HepG2 (cell line): ENCODE data around the gene LCK. TPM values are rescaled to one million over a fixed set of nuclear protein-coding genes. Genes with fewer than 3 reads are reported as not detected.

Experiments
- CERS6 ChIP-seq: sonication (generic); formaldehyde crosslinking; IDR thresholded peaks from 2 replicates; pipeline ENCODE4 v1.5.0; 2020; ENCODE audit warnings: missing genetic modification reagents
- FOXM1 ChIP-seq: sonication (generic); formaldehyde crosslinking; IDR thresholded peaks from 2 replicates; pipeline ENCODE4 v1.5.0; 2020; ENCODE audit warnings: missing genetic modification reagents
- GPBP1L1 ChIP-seq: sonication (generic); formaldehyde crosslinking; IDR thresholded peaks from 2 replicates; pipeline ENCODE4 v1.5.0; 2020; ENCODE audit warnings: mild to moderate bottlenecking, missing genetic modification reagents
- MNT ChIP-seq: fragments of 450-650 bp; IDR thresholded peaks from 2 replicates; pipeline ENCODE4 v1.6.1; 2016
- PHF21A ChIP-seq: sonication (generic); formaldehyde crosslinking; IDR thresholded peaks from 2 replicates; pipeline ENCODE4 v1.5.0; 2020; ENCODE audit warnings: mild to moderate bottlenecking, missing genetic modification reagents
- TCF12 ChIP-seq, 2 experiments: fragments of 450-650 bp in 1 of 2; sonication (generic) in 1 of 2; formaldehyde crosslinking in 1 of 2; IDR thresholded peaks; 2 replicates each; pipeline versions ENCODE4 v1.6.1 to v1.8.0; 2017 to 2022; ENCODE audit warnings: antibody characterized with exemption in 1 of 2, mild to moderate bottlenecking in 1 of 2, missing genetic modification reagents in 1 of 2, moderate library complexity in 1 of 2
- TEAD3 ChIP-seq: optimal IDR thresholded peaks from 2 replicates; pipeline ENCODE3; 2016; ENCODE audit warnings: borderline replicate concordance
- ZNF263 ChIP-seq: sonication (generic); formaldehyde crosslinking; IDR thresholded peaks from 2 replicates; pipeline ENCODE4 v1.4.0; 2020; ENCODE audit warnings: missing genetic modification reagents
- ZNF275 ChIP-seq: sonication (generic); formaldehyde crosslinking; IDR thresholded peaks from 2 replicates; pipeline ENCODE4 v1.8.0; 2022; ENCODE audit warnings: missing genetic modification reagents, mild to moderate bottlenecking, inconsistent platforms, borderline replicate concordance
- ZNF280B ChIP-seq: sonication (generic); formaldehyde crosslinking; IDR thresholded peaks from 2 replicates; pipeline ENCODE4 v1.5.0; 2020; ENCODE audit warnings: missing genetic modification reagents, mild to moderate bottlenecking, borderline replicate concordance
- ZNF333 ChIP-seq: sonication (generic); formaldehyde crosslinking; IDR thresholded peaks from 2 replicates; pipeline ENCODE4 v1.4.0; 2020; ENCODE audit warnings: mild to moderate bottlenecking, missing genetic modification reagents, borderline replicate concordance
- ZNF431 ChIP-seq: sonication (generic); formaldehyde crosslinking; IDR thresholded peaks from 2 replicates; pipeline ENCODE4 v1.9.0; 2022; ENCODE audit warnings: missing genetic modification reagents, low read depth, mild to moderate bottlenecking, borderline replicate concordance
- ZNF552 ChIP-seq: sonication (generic); formaldehyde crosslinking; IDR thresholded peaks from 2 replicates; pipeline ENCODE4 v1.9.0; 2022; ENCODE audit warnings: missing genetic modification reagents, mild to moderate bottlenecking, borderline replicate concordance
- polyA plus RNA-seq, 8 experiments: library from polyadenylated mRNA; depleted of rRNA in 3 of 8; stranded (reverse) in 7 of 8; unstranded in 1 of 8; fragments of >200 nt; fragmentation: Illumina TruSeq in 4 of 8; extraction: Trizol in 4 of 8; gene quantifications; 2 replicates each; pipeline versions ENCODE4 v1.2.1 to v1.2.3, GENCODE V29; 2011 to 2016; ENCODE audit warnings: low read depth in 4 of 8, missing spikeins in 1 of 8, mixed read lengths in 1 of 8; ENCODE audit not compliant: insufficient read depth in 1 of 8
- total RNA-seq, 5 experiments: library from RNA; depleted of rRNA; stranded (reverse); fragments of >200 nt; fragmentation: Illumina TruSeq; extraction: Trizol; gene quantifications; 2 replicates each; pipeline ENCODE4 v1.2.3, GENCODE V29; 2016; ENCODE audit warnings: low read depth in 1 of 5
- TF ChIP-seq, protein P1 (sequence below): sonication (generic); formaldehyde crosslinking; IDR thresholded peaks from 2 replicates; pipeline ENCODE4 v1.5.1; 2020; ENCODE audit warnings: mild to moderate bottlenecking, missing genetic modification reagents, borderline replicate concordance

Gene LCK
- total and polyA plus RNA-seq, 2 of the 13 experiments (the other 11 are each of a cell fraction or from before 2014, with no cell fraction given), result 0.93 to 1.8 TPM

- TF ChIP-seq PHF21A (CRISPR knock-in tag), result peak; percentile 85
- TF ChIP-seq ZNF263, result no peak
- no peak for TF ChIP-seq ZNF431 (CRISPR knock-in tag)
- no peak for TF ChIP-seq GPBP1L1
- no peak for TF ChIP-seq TCF12 (IDR thresholded peaks at IDR 0.05)
- no peak for TF ChIP-seq TCF12 (CRISPR knock-in tag; IDR thresholded peaks at IDR 0.05)
- TF ChIP-seq ZNF275, result 0 out of 2 replicates have a peak, but pooled peaks have one; percentile 14
- 0 out of 2 replicates have a peak, but pooled peaks have one; percentile 45 for TF ChIP-seq ZNF333 (CRISPR knock-in tag)
- no peak; the same call in 1 of the 2 replicates for TF ChIP-seq ZNF552 (CRISPR knock-in tag)
- TF ChIP-seq, protein P1, sequence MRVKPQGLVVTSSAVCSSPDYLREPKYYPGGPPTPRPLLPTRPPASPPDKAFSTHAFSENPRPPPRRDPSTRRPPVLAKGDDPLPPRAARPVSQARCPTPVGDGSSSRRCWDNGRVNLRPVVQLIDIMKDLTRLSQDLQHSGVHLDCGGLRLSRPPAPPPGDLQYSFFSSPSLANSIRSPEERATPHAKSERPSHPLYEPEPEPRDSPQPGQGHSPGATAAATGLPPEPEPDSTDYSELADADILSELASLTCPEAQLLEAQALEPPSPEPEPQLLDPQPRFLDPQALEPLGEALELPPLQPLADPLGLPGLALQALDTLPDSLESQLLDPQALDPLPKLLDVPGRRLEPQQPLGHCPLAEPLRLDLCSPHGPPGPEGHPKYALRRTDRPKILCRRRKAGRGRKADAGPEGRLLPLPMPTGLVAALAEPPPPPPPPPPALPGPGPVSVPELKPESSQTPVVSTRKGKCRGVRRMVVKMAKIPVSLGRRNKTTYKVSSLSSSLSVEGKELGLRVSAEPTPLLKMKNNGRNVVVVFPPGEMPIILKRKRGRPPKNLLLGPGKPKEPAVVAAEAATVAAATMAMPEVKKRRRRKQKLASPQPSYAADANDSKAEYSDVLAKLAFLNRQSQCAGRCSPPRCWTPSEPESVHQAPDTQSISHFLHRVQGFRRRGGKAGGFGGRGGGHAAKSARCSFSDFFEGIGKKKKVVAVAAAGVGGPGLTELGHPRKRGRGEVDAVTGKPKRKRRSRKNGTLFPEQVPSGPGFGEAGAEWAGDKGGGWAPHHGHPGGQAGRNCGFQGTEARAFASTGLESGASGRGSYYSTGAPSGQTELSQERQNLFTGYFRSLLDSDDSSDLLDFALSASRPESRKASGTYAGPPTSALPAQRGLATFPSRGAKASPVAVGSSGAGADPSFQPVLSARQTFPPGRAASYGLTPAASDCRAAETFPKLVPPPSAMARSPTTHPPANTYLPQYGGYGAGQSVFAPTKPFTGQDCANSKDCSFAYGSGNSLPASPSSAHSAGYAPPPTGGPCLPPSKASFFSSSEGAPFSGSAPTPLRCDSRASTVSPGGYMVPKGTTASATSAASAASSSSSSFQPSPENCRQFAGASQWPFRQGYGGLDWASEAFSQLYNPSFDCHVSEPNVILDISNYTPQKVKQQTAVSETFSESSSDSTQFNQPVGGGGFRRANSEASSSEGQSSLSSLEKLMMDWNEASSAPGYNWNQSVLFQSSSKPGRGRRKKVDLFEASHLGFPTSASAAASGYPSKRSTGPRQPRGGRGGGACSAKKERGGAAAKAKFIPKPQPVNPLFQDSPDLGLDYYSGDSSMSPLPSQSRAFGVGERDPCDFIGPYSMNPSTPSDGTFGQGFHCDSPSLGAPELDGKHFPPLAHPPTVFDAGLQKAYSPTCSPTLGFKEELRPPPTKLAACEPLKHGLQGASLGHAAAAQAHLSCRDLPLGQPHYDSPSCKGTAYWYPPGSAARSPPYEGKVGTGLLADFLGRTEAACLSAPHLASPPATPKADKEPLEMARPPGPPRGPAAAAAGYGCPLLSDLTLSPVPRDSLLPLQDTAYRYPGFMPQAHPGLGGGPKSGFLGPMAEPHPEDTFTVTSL (CRISPR knock-in tag), result no peak
- TF ChIP-seq MNT, result no peak
- TF ChIP-seq CERS6 (CRISPR knock-in tag), result no peak
- no peak for TF ChIP-seq FOXM1
- TF ChIP-seq TEAD3 (CRISPR knock-in tag), result no peak
- TF ChIP-seq ZNF280B, result no peak; the same call in 1 of the 2 replicates
These were observed 40.9 kb downstream of the LCK start, which contains the start of gene HDAC1 (continued) for GRCh38 chr1:32291708-32292538.
